Stimulated activated CD4-positive, alpha-beta T cell treated with anti-CD3 and anti-CD28 coated beads, TNF-alpha, amount 100 ng/mL, for 48 hours (primary cell): Measurements from ENCODE around the gene TET2.

Experiments
- DNase-seq, 3 donors: peaks; one replicate each; pipeline ENCODE4 v3.0.0-alpha.2; 2020; ENCODE audit warnings: low read depth in 3 of 3

TET2 gene

DNA sequence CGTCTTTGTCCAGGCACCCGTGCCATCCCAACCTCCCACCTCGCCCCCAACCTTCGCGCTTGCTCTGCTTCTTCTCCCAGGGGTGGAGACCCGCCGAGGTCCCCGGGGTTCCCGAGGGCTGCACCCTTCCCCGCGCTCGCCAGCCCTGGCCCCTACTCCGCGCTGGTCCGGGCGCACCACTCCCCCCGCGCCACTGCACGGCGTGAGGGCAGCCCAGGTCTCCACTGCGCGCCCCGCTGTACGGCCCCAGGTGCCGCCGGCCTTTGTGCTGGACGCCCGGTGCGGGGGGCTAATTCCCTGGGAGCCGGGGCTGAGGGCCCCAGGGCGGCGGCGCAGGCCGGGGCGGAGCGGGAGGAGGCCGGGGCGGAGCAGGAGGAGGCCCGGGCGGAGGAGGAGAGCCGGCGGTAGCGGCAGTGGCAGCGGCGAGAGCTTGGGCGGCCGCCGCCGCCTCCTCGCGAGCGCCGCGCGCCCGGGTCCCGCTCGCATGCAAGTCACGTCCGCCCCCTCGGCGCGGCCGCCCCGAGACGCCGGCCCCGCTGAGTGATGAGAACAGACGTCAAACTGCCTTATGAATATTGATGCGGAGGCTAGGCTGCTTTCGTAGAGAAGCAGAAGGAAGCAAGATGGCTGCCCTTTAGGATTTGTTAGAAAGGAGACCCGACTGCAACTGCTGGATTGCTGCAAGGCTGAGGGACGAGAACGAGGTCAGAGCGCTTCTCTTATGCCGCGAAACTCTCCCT is at the start of gene TET2:
TSS of gene TET2 (plus strand) at position 601 of the 740 bp plus-strand sequence. CDS start 87,067 bp downstream, outside the sequence.
- DNase-seq = peak; percentile 62 to 77 (median 63)

DNA sequence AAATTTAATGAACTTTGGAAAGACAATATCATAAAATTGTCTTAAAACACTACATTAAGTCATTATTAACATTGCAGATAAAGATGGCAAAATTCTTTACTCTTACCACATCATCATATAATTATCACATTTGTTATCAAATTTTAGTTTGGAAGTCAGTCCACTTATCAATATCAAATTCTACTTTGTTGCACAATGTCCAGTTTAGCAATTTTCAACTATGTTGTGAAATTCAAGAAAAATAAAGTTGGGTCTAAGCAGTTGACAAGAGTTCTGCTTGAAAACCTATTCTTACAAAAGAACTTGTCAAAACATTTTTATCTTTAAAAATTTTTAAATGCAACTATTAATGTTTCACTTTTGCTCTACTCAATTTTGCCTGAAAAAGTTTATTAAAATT is 44.7 kb upstream of the TET2 start:
- DNase-seq = no peak

DNA sequence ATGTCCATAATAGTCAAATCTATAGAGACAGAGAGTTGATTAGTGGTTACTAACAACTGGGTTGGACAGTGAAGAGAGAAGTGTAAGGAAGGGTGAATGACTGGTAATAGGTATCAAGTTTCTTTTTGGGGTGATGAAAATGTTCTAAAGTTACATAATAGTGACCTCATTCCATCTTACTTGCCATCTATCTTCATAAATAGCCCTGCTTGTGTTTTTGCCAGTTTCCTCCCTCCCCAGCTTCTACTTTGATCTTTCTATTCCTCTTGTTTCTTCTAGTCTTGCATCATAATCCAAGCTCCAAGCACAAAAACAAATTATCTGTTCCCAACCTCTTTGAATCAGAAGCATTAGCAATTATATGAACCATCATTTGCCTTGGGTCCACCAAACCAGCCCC is 40.2 kb upstream of the TET2 start:
- DNase-seq = no peak

DNA sequence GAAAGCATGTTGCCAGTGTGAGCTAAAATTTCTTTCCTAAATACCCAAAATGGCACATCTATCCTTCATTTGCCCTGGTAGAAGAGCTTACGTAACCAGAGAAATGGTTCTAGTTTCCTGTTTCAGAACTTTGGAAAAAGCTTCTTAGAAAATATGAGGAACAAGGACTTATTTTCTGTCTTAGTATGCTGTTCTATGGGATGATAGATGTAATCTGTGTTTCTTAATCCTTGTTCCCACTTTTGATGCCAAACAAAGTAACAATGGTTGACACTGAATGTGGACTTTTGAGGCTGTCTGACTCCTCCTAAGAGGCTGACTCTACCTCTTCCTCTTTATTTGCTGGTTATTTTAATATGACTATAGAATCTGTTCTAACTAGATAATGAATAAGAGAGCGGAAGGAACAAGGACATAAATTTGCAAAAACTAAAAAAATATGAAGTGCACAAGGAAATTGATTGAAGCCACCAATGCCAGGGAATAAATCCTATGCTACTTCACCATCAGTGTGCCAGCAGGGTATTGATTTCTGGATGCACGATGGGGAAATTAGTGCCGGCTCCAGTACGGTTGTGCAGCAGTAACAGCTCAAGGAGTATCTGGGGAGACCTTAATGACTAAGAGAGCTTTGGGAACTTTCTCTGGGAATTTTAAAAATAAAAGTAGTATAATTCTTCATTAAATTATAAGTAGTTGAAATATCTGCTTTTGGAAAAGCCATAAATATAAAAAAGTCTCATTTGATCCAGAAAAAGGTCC is 39.4 kb upstream of the TET2 start:
- no peak for DNase-seq

DNA sequence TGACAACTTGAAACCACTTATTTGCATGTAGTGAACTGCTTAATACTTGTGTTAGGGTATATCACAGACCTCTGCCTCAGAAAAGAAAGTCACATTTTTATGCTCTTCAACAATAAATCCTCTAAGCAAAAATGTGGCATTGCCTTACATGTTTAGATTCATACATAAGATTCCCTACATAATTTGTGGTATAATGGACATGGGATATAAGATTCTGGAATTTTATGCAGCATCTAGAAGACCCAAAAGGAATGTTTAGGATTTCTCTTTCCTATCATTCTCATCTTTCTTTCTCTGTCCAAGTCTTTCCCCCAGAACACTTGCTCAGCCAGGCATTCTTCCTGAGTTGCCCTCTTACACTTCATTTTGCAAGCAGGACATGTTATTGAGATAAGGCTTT is 37.7 kb upstream of the TET2 start:
- no peak for DNase-seq

DNA sequence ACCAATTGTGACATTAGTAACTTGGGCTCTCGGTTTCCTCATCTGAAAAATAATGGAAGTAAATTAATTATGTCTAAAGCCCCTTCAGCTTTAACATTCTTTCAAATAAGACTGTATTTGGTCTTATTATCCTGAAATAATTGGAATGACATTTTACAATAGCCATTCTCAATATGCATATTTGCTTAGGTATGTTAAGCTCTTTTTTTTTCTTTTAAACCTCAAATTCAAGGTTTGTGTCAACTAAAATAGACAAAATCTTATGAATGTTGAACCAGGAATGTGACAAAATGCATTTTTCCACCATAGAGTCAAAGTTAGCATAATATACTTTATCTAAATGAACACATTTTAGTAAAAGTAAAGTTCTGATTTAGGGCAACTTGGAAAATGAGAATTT is 34.4 kb upstream of the TET2 start:
- DNase-seq = no peak

DNA sequence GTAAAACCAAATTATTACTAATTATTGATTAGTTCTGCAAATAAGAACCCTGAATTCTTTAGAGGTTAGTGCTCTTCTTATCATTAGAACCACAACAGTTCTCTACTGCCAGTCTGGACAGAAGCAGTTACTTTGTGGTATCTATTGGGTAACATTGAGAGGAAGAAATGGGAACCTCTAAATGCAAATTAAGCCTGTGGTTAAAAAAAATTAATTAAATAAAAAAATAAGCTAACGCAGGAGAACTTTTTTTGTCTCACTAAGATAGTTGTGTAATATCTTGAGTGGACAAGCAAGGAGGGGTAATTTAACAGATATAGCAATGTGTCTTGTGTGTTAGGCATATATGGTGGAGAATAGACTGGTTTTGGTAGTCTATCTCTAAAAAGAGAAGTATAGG is 32.9 kb upstream of the TET2 start:
- no peak for DNase-seq

- DNase-seq = no peak
These were observed 29.9 kb upstream of the TET2 start for GRCh38 chr4:105116616-105117319.

DNA sequence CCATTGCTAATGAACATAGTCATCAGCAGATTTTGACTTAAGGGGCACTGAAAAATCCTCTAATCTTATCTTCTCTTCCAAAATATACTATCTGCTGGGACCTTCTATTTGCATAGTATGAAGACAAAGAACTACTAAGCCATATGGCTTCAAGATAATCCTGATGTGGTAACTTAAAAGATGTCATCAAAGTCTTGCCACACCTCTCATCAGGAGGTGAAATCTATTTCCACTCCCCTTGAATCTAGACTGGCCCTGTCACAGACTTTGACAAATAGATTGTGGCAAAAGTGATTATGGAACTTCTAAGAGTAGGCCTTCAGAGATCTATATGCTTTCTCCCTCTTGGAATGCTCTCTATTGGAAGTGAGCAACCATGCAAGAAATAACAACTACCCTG is 27.3 kb upstream of the TET2 start:
- no peak for DNase-seq

- DNase-seq = no peak
These were observed 26.1 kb upstream of the TET2 start for GRCh38 chr4:105120626-105121025.

- no peak for DNase-seq
These were observed 24.3 kb upstream of the TET2 start for GRCh38 chr4:105122350-105122749.

GRCh38 chr4:105126311-105127169 is 20.1 kb upstream of the TET2 start:
- no peak for DNase-seq

GRCh38 chr4:105127170-105127445 is 19.6 kb upstream of the TET2 start:
- DNase-seq = no peak

- DNase-seq = no peak
These were observed 18.5 kb upstream of the TET2 start for GRCh38 chr4:105128208-105128607.

GRCh38 chr4:105129286-105130040 is 17.2 kb upstream of the TET2 start:
- no peak for DNase-seq

GRCh38 chr4:105130945-105131344 is 15.7 kb upstream of the TET2 start:
- DNase-seq = no peak

- no peak for DNase-seq
These were observed 12.7 kb upstream of the TET2 start for GRCh38 chr4:105133976-105134375.

DNA sequence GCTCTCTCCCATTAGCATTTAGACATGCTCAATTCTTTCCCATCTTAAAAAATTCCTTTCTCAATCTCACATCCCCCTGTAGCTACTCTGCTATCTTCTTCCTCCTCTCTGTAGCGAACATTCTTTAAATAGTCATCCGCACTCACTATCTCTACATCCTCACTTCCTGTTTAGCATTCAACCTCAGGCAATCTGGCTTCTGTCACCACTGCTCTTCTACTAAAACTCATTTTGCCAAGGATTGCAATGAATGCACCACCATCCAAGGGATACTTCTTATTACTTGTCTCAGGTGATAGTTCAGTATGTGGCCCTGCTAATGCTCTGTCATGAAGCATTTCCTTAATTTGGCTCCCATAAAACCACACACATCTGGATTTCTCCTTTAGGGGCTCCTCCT is 10.9 kb upstream of the TET2 start:
- no peak for DNase-seq

DNA sequence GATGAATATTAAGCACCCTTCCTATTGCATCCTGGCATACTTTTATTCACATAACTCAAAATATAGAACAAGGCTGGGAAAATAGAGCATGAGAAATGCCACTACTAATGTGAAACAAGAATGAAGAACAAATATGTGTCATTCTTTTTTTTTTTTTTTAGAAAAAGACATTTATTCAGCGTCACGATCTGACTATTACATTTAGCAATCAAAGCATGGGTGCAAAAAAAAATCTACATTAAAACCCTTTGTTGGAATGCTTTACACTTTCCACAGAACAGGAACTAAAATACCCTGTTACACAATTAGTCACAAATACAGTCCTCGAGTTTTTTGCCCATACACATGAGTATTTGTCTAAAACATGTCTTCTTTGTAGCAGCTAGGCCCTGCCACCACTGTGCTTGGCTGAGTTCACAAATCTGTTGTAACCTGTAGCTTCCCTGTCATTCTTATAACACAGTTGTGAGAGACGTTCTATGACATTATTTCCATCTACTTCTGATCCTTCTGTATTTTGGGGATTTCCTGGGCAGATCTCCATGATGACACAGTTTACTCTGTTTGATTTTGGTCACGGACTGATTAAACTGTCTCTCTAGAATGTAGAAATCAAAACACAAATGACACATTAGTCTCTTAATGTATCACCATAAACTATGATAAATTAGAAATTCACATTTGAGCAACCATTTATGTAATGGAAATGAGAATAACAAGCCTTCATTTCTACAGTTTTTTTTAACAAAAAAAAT is 9.4 kb upstream of the TET2 start:
- DNase-seq = no peak

DNA sequence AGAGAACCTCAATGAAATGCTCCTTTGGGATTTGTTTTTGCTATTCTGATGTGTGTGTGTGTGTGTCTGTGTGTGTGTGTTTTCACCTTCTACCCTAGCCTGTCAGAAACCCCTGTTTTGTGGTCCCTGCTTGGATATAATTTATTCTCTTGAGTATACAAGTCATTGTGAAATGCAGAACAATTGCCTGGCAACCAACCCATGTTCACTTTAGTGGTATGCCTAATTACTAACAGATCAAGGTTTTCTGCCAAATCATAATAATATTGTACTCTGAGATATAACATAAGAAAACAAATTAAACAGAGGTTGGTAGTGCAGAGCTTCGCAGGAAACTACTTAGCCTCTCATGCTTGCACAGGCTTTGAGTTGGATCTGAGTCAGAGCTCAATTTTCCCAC is 7.0 kb upstream of the TET2 start:
- no peak for DNase-seq
